ENCODE data around the gene CAND1.
"Not testable (repeated sequence)": the region's sequence is repeated elsewhere in the genome, so short reads cannot be mapped to it uniquely, and the experiment has no call there.

Gene CAND1

GRCh38 chr12:67333649-67334048, 64.5 kb downstream of the CAND1 start:
- Histone ChIP-seq H3K4me1 (ENCODE audit: insufficient read depth, poor library complexity, severe bottlenecking) (no peaks in the 10 kb centered on the region), H3K4me3 (ENCODE audit: severe bottlenecking) (no peak overlapping the region), H3K27ac (ENCODE audit: poor library complexity, severe bottlenecking) (no peak overlapping the region), H3K36me3 (ENCODE audit: low read depth) (no peaks in the 10 kb centered on the region), H3K27me3 (ENCODE audit: insufficient read depth, poor library complexity, severe bottlenecking) (no peaks in the 10 kb centered on the region), H3K9me3 (ENCODE audit: severe bottlenecking) (no peaks in the 10 kb centered on the region)
- no peak for TF ChIP-seq CTCF (IDR thresholded peaks at IDR 0.05; ENCODE audit: poor library complexity, severe bottlenecking)
- ATAC-seq (ENCODE audit: low read depth) (no peak), DNase-seq (ENCODE audit: low spot score) (no peak)

GRCh38 chr12:67338426-67338825, 69.3 kb downstream of the CAND1 start:
- no peak overlapping the region for H3K4me3 ChIP-seq (ENCODE audit: severe bottlenecking)
- H3K4me1 ChIP-seq (ENCODE audit: insufficient read depth, poor library complexity, severe bottlenecking), result no peaks in the 10 kb centered on the region
- ATAC-seq (ENCODE audit: low read depth), result no peak
- H3K27ac ChIP-seq (ENCODE audit: poor library complexity, severe bottlenecking), result no peak overlapping the region
- H3K27me3 ChIP-seq (ENCODE audit: insufficient read depth, poor library complexity, severe bottlenecking), result no peaks in the 10 kb centered on the region
- no peaks in the 10 kb centered on the region for H3K36me3 ChIP-seq (ENCODE audit: low read depth)
- no peaks in the 10 kb centered on the region for H3K9me3 ChIP-seq (ENCODE audit: severe bottlenecking)
- TF ChIP-seq CTCF (IDR thresholded peaks at IDR 0.05; ENCODE audit: poor library complexity, severe bottlenecking), result no peak
- DNase-seq (ENCODE audit: low spot score), result no peak

DNA sequence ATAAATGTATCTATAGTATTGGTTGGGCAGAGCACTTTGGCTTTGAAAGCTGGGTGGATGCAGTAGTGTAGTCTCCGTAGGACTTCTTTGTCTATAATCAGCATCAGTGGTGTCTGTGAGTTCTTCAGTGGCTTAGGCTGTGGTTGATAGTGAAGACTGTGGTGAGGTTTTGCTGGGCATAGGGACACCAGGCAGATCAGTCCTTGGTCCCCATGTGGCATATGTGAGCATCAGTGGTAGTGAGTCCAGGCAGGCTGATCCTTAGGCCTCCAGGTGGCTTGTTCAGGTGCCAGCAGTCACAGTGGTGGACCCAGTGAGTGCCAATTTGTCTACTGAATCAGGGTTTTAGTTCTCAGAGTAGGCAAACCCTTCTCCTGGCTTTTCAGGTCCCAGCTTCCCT, 70.4 kb downstream of the CAND1 start:
- DNase-seq (ENCODE audit: low spot score), result no peak

DNA sequence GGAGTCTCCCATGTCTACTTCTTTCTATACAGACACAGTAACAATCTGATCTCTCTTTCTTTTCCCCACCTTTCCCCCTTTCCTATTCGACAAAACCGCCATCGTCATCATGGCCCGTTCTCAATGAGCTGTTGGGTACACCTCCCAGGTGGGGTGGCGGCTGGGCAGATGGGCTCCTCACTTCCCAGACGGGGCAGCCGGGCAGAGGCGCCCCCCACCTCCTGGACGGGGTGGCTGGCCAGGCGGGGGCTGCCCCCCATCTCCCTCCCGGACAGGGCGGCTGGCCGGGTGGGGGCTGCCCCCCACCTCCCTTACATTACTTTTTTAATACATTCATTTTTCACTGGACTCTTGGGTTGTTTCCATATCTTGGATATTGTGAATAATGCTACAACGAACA, 71.9 kb downstream of the CAND1 start:
- H3K4me1 ChIP-seq (ENCODE audit: insufficient read depth, poor library complexity, severe bottlenecking); H3K9me3 ChIP-seq (ENCODE audit: severe bottlenecking); H3K27me3 ChIP-seq (ENCODE audit: insufficient read depth, poor library complexity, severe bottlenecking); H3K36me3 ChIP-seq (ENCODE audit: low read depth); H3K4me3 ChIP-seq (ENCODE audit: severe bottlenecking); DNase-seq (ENCODE audit: low spot score); H3K27ac ChIP-seq (ENCODE audit: poor library complexity, severe bottlenecking); ATAC-seq (ENCODE audit: low read depth): not testable (repeated sequence)

More for the DNA sequence above, 70.4 kb downstream of the CAND1 start:
- no peaks in the 10 kb centered on the region for H3K9me3 ChIP-seq (ENCODE audit: severe bottlenecking)
- H3K36me3 ChIP-seq (ENCODE audit: low read depth), result no peaks in the 10 kb centered on the region
- H3K4me1 ChIP-seq (ENCODE audit: insufficient read depth, poor library complexity, severe bottlenecking), result no peaks in the 10 kb centered on the region
- no peak overlapping the region for H3K4me3 ChIP-seq (ENCODE audit: severe bottlenecking)
- no peak for TF ChIP-seq CTCF (IDR thresholded peaks at IDR 0.05; ENCODE audit: poor library complexity, severe bottlenecking)
- H3K27ac ChIP-seq (ENCODE audit: poor library complexity, severe bottlenecking), result no peak overlapping the region
- no peak for ATAC-seq (ENCODE audit: low read depth)
- H3K27me3 ChIP-seq (ENCODE audit: insufficient read depth, poor library complexity, severe bottlenecking), result no peaks in the 10 kb centered on the region

- Histone ChIP-seq H3K27me3 (ENCODE audit: insufficient read depth, poor library complexity, severe bottlenecking) (no peaks in the 10 kb centered on the region), H3K4me1 (ENCODE audit: insufficient read depth, poor library complexity, severe bottlenecking) (no peaks in the 10 kb centered on the region), H3K36me3 (ENCODE audit: low read depth) (no peaks in the 10 kb centered on the region), H3K9me3 (ENCODE audit: severe bottlenecking) (no peaks in the 10 kb centered on the region), H3K4me3 (ENCODE audit: severe bottlenecking) (no peak overlapping the region), H3K27ac (ENCODE audit: poor library complexity, severe bottlenecking) (no peak overlapping the region)
- DNase-seq (ENCODE audit: low spot score) (no peak), ATAC-seq (ENCODE audit: low read depth) (no peak)
- TF ChIP-seq CTCF (IDR thresholded peaks at IDR 0.05; ENCODE audit: poor library complexity, severe bottlenecking), result no peak
Observed at GRCh38 chr12:67344979-67345710, 76.0 kb downstream of the CAND1 start.

Measured in RWPE2 (cell line).